Thyroid gland (tissue), 4 donors: ENCODE results near the gene GTPBP1.

Experiments
- CTCF ChIP-seq, 6 experiments: fragments of 200-600 bp in 3 of 6; fragments of 450-650 bp in 3 of 6; sonication (generic) in 3 of 6; IDR thresholded peaks; one replicate each; pipeline ENCODE4 v1.5.1; 2016 to 2019; ENCODE audit warnings: antibody characterized with exemption in 6 of 6, mild to moderate bottlenecking in 2 of 6, inconsistent platforms in 1 of 6, moderate library complexity in 1 of 6
- POLR2A ChIP-seq, 2 donors: fragments of 450-650 bp; IDR thresholded peaks; one replicate each; pipeline ENCODE4 v1.6.1; 2017; ENCODE audit warnings: antibody characterized with exemption in 2 of 2, mild to moderate bottlenecking in 2 of 2, moderate library complexity in 1 of 2

DNA sequence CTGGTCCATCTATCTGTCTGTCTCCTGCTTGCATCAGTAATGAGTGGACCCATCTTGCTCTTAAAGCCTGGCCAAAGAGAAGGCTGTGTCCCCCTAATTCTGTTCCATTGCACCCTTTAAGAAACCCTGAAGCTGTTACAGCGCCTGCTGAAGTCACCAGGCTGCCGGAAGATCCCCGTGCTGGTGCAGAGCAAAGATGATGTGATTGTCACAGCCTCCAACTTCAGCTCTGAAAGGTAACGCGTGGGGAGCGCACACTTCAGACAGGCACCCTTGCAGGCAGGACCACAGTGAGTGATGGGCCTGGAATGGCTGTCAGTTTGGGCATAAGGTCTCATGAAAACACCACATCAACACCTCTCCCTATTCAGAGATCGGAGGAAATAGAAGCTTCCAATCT is 18.4 kb downstream of the GTPBP1 start:
- TF ChIP-seq CTCF (IDR thresholded peaks at IDR 0.05): no peak
- no peak for TF ChIP-seq POLR2A (IDR thresholded peaks at IDR 0.05)
